Bronchial epithelial cell (primary cell): ENCODE measurements around the gene IQCH. TPM values are rescaled to one million over a fixed set of nuclear protein-coding genes. Genes with fewer than 3 reads are reported as not detected.
A peak's percentile ranks its signal among the peaks of the same experiment; 100 is the strongest.

ENCODE experiments used
- DNase-seq: peaks from one replicate; pipeline ENCODE4 v3.0.0-alpha.2; 2010; ENCODE audit warnings: low read depth
- FAIRE-seq: peaks from 2 replicates; lab custom pipeline; 2011; peaks lifted over from hg19 to GRCh38; lab: Jason Lieb, UNC
- H3K27me3 ChIP-seq: 2 replicates; pipeline ENCODE4 v1.5.1; 2011; ENCODE audit warnings: low read length; ENCODE audit not compliant: control insufficient read depth, insufficient read depth
- H3K36me3 ChIP-seq: 2 replicates; pipeline ENCODE4 v1.5.1; 2011; ENCODE audit warnings: low read length; ENCODE audit not compliant: control insufficient read depth, insufficient read depth
- H3K4me3 ChIP-seq: 2 replicates; pipeline ENCODE4 v1.5.1; 2011; ENCODE audit warnings: mild to moderate bottlenecking, low read depth, low read length, control low read depth
- CTCF ChIP-seq: IDR thresholded peaks from 2 replicates; pipeline ENCODE4 v1.5.1; 2011; ENCODE audit warnings: mild to moderate bottlenecking, moderate library complexity, low read length, control low read depth, inconsistent platforms; ENCODE audit not compliant: insufficient read depth, severe bottlenecking
- total RNA-seq: library from RNA; depleted of rRNA; stranded (reverse); fragments of >200 nt; gene quantifications from 2 replicates; pipeline ENCODE4 v1.2.1, GENCODE V29; 2014

Gene IQCH
- total RNA-seq, 1 donor from 2014 or later: 1.1 TPM

GRCh38 chr15:67307156-67307555 is 52.6 kb downstream of the IQCH start:
- Histone ChIP-seq H3K27me3 (no peaks in the 10 kb centered on the region), H3K36me3 (no peaks in the 10 kb centered on the region), H3K4me3 (no peak overlapping the region)
- no peak for FAIRE-seq
- no peak for TF ChIP-seq CTCF
- peak; percentile 31 for DNase-seq

GRCh38 chr15:67307889-67308597 is 53.5 kb downstream of the IQCH start:
- DNase-seq: no peak
- no peak for TF ChIP-seq CTCF
- no peaks in the 10 kb centered on the region for H3K36me3 ChIP-seq
- H3K4me3 ChIP-seq: no peak overlapping the region
- H3K27me3 ChIP-seq: no peaks in the 10 kb centered on the region
- no peak for FAIRE-seq

GRCh38 chr15:67311731-67312130 is 57.1 kb downstream of the IQCH start:
- Histone ChIP-seq H3K4me3 (no peak overlapping the region), H3K27me3 (no peaks in the 10 kb centered on the region), H3K36me3 (no peaks in the 10 kb centered on the region)
- no peak for DNase-seq
- FAIRE-seq: no peak
- no peak for TF ChIP-seq CTCF

- DNase-seq: no peak
- FAIRE-seq: no peak
Observed at GRCh38 chr15:67319961-67320360, 65.4 kb downstream of the IQCH start.

GRCh38 chr15:67321352-67321751 is 66.8 kb downstream of the IQCH start:
- FAIRE-seq (no peak), DNase-seq (no peak)
- Histone ChIP-seq H3K27me3 (no peaks in the 10 kb centered on the region), H3K4me3 (no peak overlapping the region), H3K36me3 (no peaks in the 10 kb centered on the region)
- TF ChIP-seq CTCF: no peak

More at GRCh38 chr15:67319961-67320360, 65.4 kb downstream of the IQCH start:
- H3K36me3 ChIP-seq: no peaks in the 10 kb centered on the region
- no peaks in the 10 kb centered on the region for H3K27me3 ChIP-seq
- no peak for TF ChIP-seq CTCF
- H3K4me3 ChIP-seq: no peak overlapping the region

- TF ChIP-seq CTCF: no peak
- Histone ChIP-seq H3K27me3 (no peaks in the 10 kb centered on the region), H3K36me3 (no peaks in the 10 kb centered on the region), H3K4me3 (no peak overlapping the region)
- DNase-seq (no peak), FAIRE-seq (no peak)
Observed at GRCh38 chr15:67322481-67322880, 67.9 kb downstream of the IQCH start.
